OCI-LY7 (cell line): ENCODE data around the gene TMEM53.

ENCODE experiments used
- EZH2phosphoT487 ChIP-seq: fragments of 200-600 bp; sonication (generic); IDR thresholded peaks from 2 replicates; pipeline ENCODE4 v1.6.1; 2018; ENCODE audit warnings: low read depth, borderline replicate concordance, mild to moderate bottlenecking, mixed run types, antibody characterized with exemption, low read length, moderate library complexity, mixed read lengths
- TF ChIP-seq, protein P1 (sequence below): fragments of 200-600 bp; sonication (generic); conservative IDR thresholded peaks from 2 replicates; pipeline ENCODE4 v1.5.1; 2014; ENCODE audit warnings: mild to moderate bottlenecking, antibody characterized with exemption, low read length, moderate library complexity, mixed read lengths

- TF ChIP-seq, protein P1, sequence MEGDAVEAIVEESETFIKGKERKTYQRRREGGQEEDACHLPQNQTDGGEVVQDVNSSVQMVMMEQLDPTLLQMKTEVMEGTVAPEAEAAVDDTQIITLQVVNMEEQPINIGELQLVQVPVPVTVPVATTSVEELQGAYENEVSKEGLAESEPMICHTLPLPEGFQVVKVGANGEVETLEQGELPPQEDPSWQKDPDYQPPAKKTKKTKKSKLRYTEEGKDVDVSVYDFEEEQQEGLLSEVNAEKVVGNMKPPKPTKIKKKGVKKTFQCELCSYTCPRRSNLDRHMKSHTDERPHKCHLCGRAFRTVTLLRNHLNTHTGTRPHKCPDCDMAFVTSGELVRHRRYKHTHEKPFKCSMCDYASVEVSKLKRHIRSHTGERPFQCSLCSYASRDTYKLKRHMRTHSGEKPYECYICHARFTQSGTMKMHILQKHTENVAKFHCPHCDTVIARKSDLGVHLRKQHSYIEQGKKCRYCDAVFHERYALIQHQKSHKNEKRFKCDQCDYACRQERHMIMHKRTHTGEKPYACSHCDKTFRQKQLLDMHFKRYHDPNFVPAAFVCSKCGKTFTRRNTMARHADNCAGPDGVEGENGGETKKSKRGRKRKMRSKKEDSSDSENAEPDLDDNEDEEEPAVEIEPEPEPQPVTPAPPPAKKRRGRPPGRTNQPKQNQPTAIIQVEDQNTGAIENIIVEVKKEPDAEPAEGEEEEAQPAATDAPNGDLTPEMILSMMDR = peak; percentile 8; the same call in 1 of the 2 replicates
- no peak for TF ChIP-seq EZH2phosphoT487
Observed at GRCh38 chr1:44609768-44610526, 64.3 kb downstream of the TMEM53 start.
